Astrocyte (in vitro differentiated cells and primary cell): ENCODE results near the gene CTTNBP2.

Source experiments
- EZH2 ChIP-seq: IDR thresholded peaks from 2 replicates; pipeline ENCODE4 v1.6.1; 2012; ENCODE audit warnings: mild to moderate bottlenecking, low read length, inconsistent platforms; ENCODE audit not compliant: insufficient read depth
- TF ChIP-seq, protein P1 (sequence below): IDR thresholded peaks from 2 replicates; pipeline ENCODE4 v1.5.1; 2011; ENCODE audit warnings: low read depth, mild to moderate bottlenecking, inconsistent platforms, low read length, moderate library complexity; ENCODE audit not compliant: insufficient read depth

DNA sequence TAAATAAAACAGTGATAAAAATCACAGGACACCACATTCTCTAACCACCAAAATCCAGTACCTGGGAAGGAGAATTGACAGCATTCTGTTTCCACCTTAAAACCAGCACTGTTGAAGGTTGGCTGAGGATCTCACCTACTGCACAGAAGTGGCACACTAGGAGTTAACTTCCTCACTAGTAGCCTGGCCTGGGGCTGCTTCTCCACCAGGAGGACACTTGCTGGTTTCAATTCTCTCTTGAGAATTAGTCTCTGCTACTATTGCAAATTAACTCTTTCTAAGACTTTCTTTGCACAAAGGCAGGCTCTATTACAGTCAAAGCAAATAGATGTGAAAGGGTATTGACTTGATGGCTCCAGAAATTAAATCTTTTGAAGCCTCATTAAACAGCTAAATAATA is 2.3 kb upstream of the CTTNBP2 start:
- TF ChIP-seq, protein P1, sequence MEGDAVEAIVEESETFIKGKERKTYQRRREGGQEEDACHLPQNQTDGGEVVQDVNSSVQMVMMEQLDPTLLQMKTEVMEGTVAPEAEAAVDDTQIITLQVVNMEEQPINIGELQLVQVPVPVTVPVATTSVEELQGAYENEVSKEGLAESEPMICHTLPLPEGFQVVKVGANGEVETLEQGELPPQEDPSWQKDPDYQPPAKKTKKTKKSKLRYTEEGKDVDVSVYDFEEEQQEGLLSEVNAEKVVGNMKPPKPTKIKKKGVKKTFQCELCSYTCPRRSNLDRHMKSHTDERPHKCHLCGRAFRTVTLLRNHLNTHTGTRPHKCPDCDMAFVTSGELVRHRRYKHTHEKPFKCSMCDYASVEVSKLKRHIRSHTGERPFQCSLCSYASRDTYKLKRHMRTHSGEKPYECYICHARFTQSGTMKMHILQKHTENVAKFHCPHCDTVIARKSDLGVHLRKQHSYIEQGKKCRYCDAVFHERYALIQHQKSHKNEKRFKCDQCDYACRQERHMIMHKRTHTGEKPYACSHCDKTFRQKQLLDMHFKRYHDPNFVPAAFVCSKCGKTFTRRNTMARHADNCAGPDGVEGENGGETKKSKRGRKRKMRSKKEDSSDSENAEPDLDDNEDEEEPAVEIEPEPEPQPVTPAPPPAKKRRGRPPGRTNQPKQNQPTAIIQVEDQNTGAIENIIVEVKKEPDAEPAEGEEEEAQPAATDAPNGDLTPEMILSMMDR, result no peak
- no peak for TF ChIP-seq EZH2
